Stimulated activated CD4-positive, alpha-beta T cell treated with anti-CD3 and anti-CD28 coated beads, Interleukin-1b, Interleukin-23, amount 100 ng/mL, for 1 hour (primary cell): ENCODE results near the gene PRLH.
A peak's percentile ranks its signal among the peaks of the same experiment; 100 is the strongest.
"Not testable (repeated sequence)": the region's sequence is repeated elsewhere in the genome, so short reads cannot be mapped to it uniquely, and the experiment has no call there.

Source experiments
- DNase-seq, 2 donors: peaks; one replicate each; pipeline ENCODE4 v3.0.0-alpha.2; 2020; ENCODE audit warnings: low read depth in 2 of 2

The PRLH gene

DNA sequence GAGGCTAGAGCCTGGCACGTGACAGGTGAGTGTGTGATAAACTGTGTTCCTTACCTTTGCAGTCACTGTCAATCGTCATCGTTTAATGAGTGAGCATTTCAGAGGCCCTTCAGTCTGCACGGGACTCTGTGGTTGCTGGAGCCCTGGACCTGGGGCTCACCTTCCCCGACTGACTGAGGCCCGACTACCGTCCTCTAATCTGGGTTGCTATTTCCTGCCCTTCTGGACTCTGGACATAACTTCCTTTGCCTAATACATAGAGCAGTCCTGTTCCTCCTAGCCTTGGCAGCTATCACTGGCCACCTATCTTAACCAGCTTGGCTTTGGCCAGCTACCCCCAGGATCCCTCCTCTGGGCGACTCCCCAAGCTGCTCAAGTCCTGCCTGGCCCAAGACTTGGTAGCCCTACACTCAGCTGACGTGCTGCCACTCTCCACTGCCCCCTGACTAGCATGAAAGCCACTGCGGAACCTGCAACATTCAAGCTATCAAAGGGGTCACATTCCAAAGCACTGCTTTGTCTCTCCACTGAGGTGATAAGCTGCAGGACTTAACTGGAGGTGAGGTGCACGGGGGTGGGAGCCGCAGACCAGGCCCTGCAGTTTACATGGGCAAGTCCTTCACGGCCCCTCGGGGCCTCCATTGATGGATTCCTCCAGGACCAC, 35.2 kb downstream of the PRLH start:
- DNase-seq: no peak

DNA sequence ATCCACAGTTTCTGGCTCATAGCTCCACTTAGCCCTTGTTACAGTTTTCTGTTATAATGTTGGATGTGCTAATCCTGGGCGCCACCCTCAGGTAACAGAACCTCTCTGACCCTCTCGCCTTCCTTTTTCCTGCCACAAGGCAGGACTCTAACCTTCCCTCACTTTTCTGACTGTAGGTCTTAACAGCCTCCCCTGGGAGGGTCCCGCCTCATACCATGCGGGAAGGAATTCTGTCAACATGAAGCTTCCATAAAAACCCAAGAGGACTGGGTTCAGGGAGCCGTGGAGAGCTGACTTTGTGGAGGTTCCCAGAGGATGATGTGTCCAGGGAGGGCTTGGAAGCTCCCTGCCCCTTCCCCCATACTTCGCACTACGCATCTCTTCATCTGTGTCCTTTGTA, 36.0 kb downstream of the PRLH start:
- DNase-seq: no peak

DNA sequence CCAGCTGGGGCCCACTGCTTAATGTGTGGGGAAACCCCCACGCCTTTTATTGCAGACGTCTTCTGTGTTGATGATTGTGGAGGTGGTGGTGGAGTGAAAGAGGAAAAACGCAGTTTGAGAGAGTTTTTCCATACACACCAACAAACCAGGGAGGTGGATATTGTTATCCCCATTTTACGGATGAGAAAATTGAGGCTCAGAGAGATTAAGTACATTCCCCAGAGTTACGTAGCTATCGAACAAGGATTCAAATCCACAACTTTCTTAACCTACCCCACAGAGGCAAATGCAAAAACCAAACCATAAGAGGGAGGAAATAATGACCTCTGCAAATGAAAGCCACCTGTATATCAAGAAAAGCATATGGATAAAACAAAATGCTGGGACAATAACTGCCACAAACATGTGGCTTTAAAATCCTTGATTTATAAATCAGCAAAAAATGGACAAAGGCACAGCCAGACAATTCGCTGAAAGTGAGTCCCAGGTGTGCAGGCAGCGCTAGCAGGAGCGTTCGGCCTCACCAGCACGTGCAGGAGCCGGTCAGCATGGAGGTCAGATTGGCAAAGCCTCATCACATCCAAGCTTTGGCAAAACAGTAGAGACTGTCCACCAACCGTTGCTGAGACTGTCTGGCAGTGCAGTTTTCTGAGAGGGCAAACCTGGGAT, 36.8 kb downstream of the PRLH start:
- no peak for DNase-seq

DNA sequence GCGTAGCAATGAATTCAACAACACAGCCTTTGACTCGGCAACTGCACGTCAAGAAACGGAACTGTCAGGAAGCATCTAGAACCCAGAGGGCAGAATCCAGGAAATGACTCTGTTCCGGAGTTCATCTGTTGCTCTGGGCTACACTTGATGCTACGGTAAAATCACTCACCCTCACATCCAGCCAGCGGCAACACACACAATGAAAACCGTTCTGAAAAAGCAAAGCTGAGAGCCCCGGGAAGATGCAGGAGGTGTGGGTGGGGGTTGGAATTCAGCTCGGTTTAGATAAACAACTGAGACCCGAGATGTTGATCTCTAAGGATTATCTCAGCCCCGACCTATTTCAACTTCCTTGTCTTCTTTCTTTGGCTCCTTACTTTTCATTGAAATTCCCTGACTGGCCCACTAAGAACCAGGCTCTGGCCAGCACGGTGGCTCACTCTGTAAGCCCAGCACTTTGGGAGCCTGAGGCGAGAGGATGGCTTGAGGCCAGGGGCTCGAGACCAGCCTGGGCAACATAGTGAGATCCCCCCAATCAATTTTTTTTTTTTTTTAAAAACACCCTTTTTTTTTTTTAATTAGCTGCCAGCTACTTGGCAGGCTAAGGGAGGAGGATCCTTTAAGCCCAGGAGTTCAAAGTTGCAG, 37.5 kb downstream of the PRLH start:
- DNase-seq: peak in 1 of 2 donors; percentile 17

DNA sequence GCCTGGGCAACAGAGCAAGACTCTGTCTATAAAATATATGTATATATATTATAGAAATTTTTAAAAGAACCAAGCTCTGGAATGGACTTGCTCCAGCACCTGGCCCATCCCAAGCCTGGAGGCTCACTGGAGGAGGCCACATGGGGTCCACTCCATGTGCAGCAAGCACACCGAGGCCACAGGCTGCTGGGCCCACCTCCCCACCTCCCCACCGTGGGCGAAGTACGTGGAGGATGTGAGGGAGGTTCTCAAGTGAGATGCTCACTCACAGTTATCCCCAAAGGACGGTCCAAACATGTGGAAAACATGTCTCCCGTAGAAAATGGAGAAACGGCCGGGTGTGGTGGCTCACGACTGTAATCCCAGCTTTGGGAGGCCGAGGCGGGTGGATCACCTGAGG, 38.0 kb downstream of the PRLH start:
- no peak for DNase-seq

DNA sequence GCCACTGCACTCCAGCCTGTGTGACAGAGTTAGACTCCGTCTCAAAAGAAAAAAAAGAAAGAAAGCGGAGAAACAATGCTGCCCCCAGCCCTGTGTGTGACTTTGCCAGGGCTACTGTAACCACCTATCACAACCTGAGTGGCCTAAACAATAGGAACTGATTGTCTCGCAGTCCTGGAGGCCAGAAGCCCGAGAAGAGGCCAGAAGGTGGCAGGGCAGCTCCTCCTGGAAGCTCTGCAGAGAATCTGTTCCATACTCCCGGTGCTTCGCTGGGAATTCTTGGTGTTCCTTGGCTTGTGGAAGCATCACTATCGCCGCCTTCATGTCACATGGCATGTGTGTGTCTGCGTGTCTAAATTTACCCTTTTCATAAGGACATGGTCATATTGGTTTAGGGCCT, 38.6 kb downstream of the PRLH start:
- no peak for DNase-seq

DNA sequence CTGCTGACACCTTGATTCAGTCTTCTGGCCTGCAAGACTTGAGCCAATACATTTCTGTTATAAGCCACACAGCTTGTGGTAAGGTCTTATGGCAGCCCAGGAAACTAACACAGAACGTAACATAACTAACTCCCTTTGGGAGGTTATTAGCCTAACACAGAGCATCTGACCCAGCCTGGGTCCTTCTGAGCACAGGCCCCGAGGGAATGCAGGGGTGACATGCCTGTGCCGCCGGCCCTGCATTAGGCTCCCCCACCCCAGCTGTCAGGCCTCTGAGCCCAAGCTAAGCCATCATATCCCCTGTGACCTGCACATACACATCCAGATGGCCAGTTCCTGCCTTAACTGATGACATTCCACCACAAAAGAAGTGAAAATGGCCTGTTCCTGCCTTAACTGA, 40.1 kb downstream of the PRLH start:
- DNase-seq: not testable (repeated sequence)

DNA sequence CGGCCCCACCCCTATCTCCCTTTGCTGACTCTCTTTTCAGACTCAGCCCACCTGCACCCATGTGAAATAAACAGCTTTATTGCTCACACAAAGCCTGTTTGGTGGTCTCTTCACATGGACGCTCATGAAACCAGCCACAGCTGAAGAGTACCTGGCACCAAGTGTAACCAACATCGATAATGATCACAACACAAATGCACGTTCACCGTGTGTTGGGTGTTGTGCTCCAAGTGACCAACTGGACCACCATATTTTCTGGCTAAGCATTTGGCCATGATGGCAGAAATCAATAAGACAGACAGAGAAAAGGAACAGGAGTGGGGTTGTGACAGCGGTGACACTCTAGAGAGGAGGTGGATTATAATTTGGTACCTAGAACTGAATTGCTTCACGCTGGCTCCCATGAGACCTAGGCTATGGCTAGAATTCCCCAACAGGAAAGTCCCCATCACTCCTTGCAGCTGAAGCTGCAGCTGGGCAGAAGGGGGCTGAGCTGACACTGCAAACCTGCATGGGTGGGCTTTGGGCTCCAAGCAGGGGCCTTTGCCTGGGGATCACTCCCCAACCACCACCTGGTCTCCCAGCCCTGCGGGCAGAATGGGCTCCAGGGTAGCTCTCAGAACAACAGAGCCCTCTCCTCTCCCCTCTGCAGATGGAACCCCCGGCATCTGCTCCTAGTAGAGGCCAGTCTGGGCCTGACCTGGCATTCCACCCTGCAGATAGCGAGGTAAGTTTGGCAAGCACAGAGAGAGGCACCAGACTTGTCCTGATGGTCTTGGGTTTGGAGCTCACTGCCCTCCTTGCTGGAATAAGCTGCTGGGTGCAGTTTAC, 46.4 kb downstream of the PRLH start:
- no peak for DNase-seq

DNA sequence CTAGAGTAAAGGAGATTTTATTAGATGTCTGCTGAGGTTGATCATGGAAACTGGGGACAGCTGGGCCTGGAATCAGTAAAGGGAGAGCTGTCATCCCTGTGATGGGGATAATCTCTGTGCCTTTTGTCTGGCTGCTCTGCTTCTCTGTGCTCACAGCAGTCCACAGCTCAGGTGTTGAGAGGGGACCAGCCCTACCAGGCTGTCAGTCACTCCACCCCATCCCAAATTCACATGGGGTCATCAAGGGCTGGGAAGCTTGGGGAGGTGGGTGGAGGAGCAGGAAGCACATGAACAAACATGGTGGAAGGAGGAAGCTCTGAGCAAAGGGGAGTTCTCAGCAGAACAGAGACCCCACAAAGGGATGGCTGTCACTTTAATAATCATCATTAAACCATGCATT, 47.3 kb downstream of the PRLH start:
- no peak for DNase-seq

DNA sequence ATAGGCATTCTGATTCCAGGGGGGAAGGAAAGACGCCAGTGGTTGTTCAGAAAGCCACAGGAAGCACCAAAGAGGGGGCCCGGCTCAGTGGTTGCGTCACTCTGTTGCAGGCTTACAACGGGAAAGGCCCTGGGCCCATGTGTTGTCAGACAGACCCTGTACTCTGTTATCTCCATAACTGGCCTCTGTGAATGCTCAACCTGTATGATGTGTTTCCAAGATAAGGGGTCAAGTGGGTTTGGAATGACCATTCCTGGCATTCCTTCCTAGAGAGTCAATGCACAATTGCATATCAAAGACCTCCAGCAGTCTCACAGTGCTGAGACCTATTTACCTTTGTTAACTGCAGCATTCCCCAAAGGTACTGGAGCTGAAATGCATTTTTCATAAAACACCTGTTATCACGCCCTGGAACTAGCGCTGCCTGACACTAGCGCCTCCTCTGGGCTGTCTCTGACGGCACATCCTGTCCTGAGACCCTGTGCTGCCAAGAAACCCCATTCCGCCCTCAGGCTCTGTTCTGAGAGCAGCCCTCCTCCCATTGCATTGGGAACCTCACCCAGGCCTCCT, 47.9 kb downstream of the PRLH start:
- DNase-seq: no peak

DNA sequence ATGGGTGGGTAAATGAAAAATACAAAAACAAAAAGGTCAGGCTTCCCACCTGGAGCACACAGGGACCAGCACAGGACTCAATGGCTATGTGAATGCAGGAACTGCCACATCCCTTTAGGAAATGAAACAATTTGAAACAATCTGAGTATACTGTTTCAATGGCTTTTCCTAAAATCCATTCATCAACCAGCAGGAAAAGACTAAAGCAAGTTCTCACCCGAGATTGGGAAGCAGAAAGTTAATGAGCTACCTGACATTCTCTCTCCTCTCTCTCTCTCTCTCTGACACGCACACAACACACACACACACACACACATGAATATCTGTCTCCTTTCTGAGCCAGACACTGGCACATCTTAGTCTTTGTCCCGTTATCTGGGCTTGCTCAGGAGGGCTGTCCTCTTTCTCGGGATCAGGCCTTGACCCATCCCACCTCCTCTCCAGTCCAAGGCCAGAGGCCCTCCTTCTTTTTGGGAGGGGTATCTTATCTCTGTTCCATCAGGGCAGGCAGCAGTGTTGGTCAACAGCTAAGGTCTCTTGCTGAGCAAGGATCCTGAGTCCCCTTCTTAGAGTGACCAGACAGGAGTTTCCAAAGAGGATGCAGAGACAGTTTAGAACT, 49.4 kb downstream of the PRLH start:
- no peak for DNase-seq

DNA sequence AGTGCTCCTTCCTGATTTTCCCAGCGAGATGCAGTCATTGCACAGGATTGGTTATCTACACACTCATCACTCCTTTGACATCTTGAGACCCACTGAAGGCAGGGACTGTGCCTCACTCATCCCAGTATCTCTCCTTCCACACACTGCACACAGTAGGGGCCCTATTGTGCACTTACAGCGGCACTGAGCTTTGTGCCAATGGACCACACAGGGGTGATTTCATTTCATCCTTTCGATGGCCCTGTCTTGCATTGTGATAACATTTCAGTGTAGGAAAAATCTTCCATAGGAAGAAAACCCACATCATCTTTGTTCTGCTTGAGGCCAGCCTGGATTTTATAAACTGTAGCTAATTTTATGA, 50.0 kb downstream of the PRLH start:
- DNase-seq: no peak
